Esophagus squamous epithelium (tissue), 5 donors: ENCODE results near the gene BUB1. TPM values are rescaled to one million over a fixed set of nuclear protein-coding genes. Genes with fewer than 3 reads are reported as not detected.
A peak's percentile ranks its signal among the peaks of the same experiment; 100 is the strongest.

Experiments used
- DNase-seq: peaks from one replicate; lab custom pipeline; 2025; lab: John Stamatoyannopoulos, UW
- H3K27ac ChIP-seq, 4 donors: fragments of 200-600 bp; sonication (generic); one replicate each; pipeline ENCODE4 v1.5.1; 2016 to 2019; ENCODE audit warnings: mild to moderate bottlenecking in 1 of 4
- H3K27me3 ChIP-seq, 4 donors: fragments of 200-600 bp; sonication (generic); 1 replicate in 3 of 4; 2 replicates in 1 of 4; pipeline versions ENCODE4 v1.5.1 to v1.6.0; 2017 to 2021; ENCODE audit warnings: antibody characterized with exemption in 1 of 4
- H3K36me3 ChIP-seq, 3 donors: fragments of 200-600 bp; sonication (generic); one replicate each; pipeline ENCODE4 v1.5.1; 2016 to 2019
- H3K4me1 ChIP-seq, 3 donors: fragments of 200-600 bp; sonication (generic); one replicate each; pipeline ENCODE4 v1.5.1; 2017 to 2019
- H3K4me3 ChIP-seq, 4 donors: fragments of 200-600 bp; sonication (generic); 1 replicate in 3 of 4; 2 replicates in 1 of 4; pipeline ENCODE4 v1.5.1; 2016 to 2019; ENCODE audit warnings: mild to moderate bottlenecking in 2 of 4, moderate library complexity in 1 of 4
- H3K9me3 ChIP-seq, 3 donors: fragments of 200-600 bp; sonication (generic); one replicate each; pipeline ENCODE4 v1.5.1; 2016 to 2019
- CTCF ChIP-seq, 6 experiments: fragments of 450-650 bp in 4 of 6; fragments of 200-600 bp in 2 of 6; sonication (generic) in 2 of 6; IDR thresholded peaks; one replicate each; pipeline ENCODE4 v1.5.1; 2016 to 2019; ENCODE audit warnings: antibody characterized with exemption in 6 of 6, mild to moderate bottlenecking in 4 of 6, moderate library complexity in 4 of 6
- POLR2A ChIP-seq, 4 donors: fragments of 450-650 bp; IDR thresholded peaks; one replicate each; pipeline ENCODE4 v1.6.1; 2017; ENCODE audit warnings: antibody characterized with exemption in 4 of 4, mild to moderate bottlenecking in 4 of 4, moderate library complexity in 3 of 4
- WGBS, 2 donors: methylation state at CpG; one replicate each; pipeline ENCODE4 v1.1.5; 2018; 5-methylcytosine and 5-hydroxymethylcytosine counted together
- intact Hi-C: fragments of 100-400 bp; cut with DNase I; formaldehyde crosslinking; loops from one replicate; pipeline ENCODE4 v1.15.0; 2022
- total RNA-seq, 4 donors: library from RNA; depleted of rRNA; stranded (reverse); fragments of >200 nt; gene quantifications; one replicate each; pipeline ENCODE4 v1.1.0, GENCODE V29; 2016
- donor health status: DM: yes; HTN: yes; CAD: no.

BUB1 gene
- total RNA-seq, 4 donors from 2014 or later, result 4.9 to 26.5 (median 11.6) TPM

- 81 to 84% methylated on average over 6 of the region's 6 CpGs for WGBS, 2 donors
- intact Hi-C loops, result no loop called here
- no peak overlapping the region for H3K4me3 ChIP-seq
- peak overlapping the region in 1 of 4 donors; percentile 9 for H3K27ac ChIP-seq
- no peaks in the 10 kb centered on the region for H3K27me3 ChIP-seq
- H3K36me3 ChIP-seq, result peaks cover 0 to 7% (median 0%) of the 10 kb centered on the region in 3 donors
- TF ChIP-seq POLR2A (IDR thresholded peaks at IDR 0.05), result no peak
- no peak for TF ChIP-seq CTCF (IDR thresholded peaks at IDR 0.05)
- H3K4me1 ChIP-seq, result peaks cover 0 to 32% (median 10%) of the 10 kb centered on the region in 3 donors
- no peaks in the 10 kb centered on the region for H3K9me3 ChIP-seq
- DNase-seq, result no peak
Measured at GRCh38 chr2:110675679-110676078, 2.2 kb downstream of the BUB1 start.

DNA sequence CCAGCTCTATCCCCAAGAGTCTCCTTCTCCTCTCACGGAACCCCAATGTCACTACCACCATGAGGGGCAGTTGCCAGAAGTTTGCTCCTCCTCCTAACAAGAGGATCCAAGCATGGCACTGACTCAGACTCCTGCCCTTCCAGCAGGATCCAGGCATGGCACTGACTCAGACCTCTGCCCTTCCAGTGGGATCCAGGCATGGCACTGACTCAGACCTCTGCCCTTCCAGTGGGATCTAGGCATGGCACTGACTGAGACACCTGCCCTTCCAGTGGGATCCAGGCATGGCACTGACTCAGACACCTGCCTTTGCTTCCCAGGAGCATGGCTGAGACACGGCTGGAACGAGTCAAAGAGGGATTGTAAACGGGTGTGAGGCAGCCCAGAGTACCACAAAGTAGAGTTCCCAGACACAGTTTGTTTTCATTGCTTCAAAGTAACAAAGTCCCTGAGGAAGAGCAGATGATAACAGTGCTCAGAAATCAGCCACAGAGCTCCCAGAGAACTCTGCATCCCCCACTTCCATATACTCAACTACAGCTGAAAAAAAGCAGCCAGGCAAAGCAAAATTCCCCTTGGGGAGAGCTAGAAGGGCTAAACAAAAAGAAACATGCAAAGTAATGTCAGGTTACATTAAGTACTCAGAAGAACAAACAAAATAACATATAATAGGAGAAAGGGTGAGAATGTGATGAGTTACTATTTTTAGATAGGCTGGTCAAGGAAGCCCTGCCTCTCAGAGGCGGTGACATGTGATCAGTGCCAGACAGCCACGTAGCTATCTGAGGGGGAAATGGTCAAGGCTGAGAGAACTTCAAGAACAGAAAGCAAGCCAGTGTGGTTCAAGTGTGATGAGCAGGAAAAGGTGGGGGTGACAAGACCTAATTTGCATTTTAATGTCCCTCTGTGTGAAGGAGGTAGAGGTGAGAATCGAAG lies 3.0 kb downstream of the BUB1 start:
- intact Hi-C loops, result no loop called here
- TF ChIP-seq POLR2A (IDR thresholded peaks at IDR 0.05) (no peak), CTCF (IDR thresholded peaks at IDR 0.05) (no peak)
- H3K4me1 ChIP-seq, result peaks cover 0 to 32% (median 10%) of the 10 kb centered on the region in 3 donors
- no peak overlapping the region for H3K4me3 ChIP-seq
- H3K27ac ChIP-seq, result peak overlapping the region in 2 of 4 donors; percentile 10 to 29
- H3K36me3 ChIP-seq, result peaks cover 0 to 7% (median 0%) of the 10 kb centered on the region in 3 donors
- WGBS, 2 donors, result 56% methylated on average over 7 of the region's 7 CpGs
- no peaks in the 10 kb centered on the region for H3K9me3 ChIP-seq
- H3K27me3 ChIP-seq, result no peaks in the 10 kb centered on the region
- DNase-seq, result no peak

GRCh38 chr2:110673201-110673600 lies 4.7 kb downstream of the BUB1 start:
- Histone ChIP-seq H3K27me3 (no peaks in the 10 kb centered on the region), H3K4me1 (peaks cover 0 to 19% (median 5%) of the 10 kb centered on the region in 3 donors), H3K9me3 (no peaks in the 10 kb centered on the region), H3K27ac (no peak overlapping the region), H3K36me3 (peaks cover 0 to 17% (median 0%) of the 10 kb centered on the region in 3 donors), H3K4me3 (no peak overlapping the region)
- DNase-seq, result no peak
- TF ChIP-seq CTCF (IDR thresholded peaks at IDR 0.05) (no peak), POLR2A (IDR thresholded peaks at IDR 0.05) (no peak)
- 96 to 97% methylated on average over 4 of the region's 4 CpGs for WGBS, 2 donors
- intact Hi-C loops, result no loop called here

DNA sequence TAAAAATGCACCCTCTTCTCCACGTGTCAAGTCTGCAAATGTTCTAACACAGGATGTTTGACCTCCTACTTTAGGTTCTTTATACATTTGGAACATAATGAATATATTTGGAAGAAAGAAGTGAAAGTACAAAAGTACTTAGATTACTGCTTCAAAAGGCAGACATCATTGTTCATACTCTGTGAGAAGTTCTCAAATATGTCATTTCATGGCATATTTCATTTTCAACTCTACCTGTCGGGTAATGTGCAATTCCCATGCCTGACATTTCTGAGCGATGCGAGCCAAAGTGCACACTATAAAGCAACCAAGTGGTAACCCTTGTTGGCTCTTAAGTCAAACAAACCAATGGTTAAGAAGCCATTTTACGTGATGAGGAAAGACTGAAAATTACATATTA lies 7.0 kb downstream of the BUB1 start:
- WGBS, 2 donors, result 92 to 94% methylated on average over 5 of the region's 5 CpGs
- TF ChIP-seq CTCF (IDR thresholded peaks at IDR 0.05) (no peak), POLR2A (IDR thresholded peaks at IDR 0.05) (no peak)
- intact Hi-C loops, result no loop called here

DNA sequence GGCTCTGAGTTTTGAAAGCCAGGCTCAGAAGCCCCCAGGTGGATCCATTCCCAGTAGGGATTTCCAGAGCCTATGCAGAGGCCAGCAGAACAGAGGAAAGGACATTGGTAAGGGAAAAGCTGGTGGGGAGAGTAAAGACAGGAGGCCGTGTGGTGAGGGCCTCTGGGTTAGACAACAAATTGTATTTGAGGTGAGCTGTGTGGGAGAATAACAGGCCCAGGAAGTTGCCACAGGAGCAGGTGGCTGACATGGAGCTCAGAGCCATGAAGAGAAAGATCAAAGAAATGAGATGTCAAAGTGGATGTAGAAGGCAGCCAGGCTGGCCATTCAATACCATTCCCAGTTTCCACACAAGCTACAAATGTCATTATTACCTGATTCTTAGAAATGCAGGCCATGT lies 8.8 kb downstream of the BUB1 start:
- H3K36me3 ChIP-seq, result peaks cover 0 to 25% (median 0%) of the 10 kb centered on the region in 3 donors
- WGBS, 2 donors, result 82 to 88% methylated on average over 1 of the region's 1 CpG
- DNase-seq, result no peak
- H3K9me3 ChIP-seq, result no peaks in the 10 kb centered on the region
- intact Hi-C loops, result no loop called here
- no peaks in the 10 kb centered on the region for H3K4me1 ChIP-seq
- H3K4me3 ChIP-seq, result no peak overlapping the region
- no peaks in the 10 kb centered on the region for H3K27me3 ChIP-seq
- TF ChIP-seq CTCF (IDR thresholded peaks at IDR 0.05), result no peak
- no peak for TF ChIP-seq POLR2A (IDR thresholded peaks at IDR 0.05)
- H3K27ac ChIP-seq, result no peak overlapping the region

More for the DNA sequence above, 7.0 kb downstream of the BUB1 start:
- no peak overlapping the region for H3K4me3 ChIP-seq
- no peak for DNase-seq
- H3K4me1 ChIP-seq, result peaks cover 0 to 5% (median 0%) of the 10 kb centered on the region in 3 donors
- H3K36me3 ChIP-seq, result peaks cover 0 to 25% (median 0%) of the 10 kb centered on the region in 3 donors
- H3K27ac ChIP-seq, result no peak overlapping the region
- no peaks in the 10 kb centered on the region for H3K9me3 ChIP-seq
- H3K27me3 ChIP-seq, result no peaks in the 10 kb centered on the region
